Mononuclear cell (primary cell): Measurements from ENCODE around the gene NFIB. TPM values are rescaled to one million over a fixed set of nuclear protein-coding genes. Genes with fewer than 3 reads are reported as not detected.

ENCODE experiments used
- H3K27me3 ChIP-seq: 2 replicates; pipeline ENCODE4 v1.6.0; 2011; ENCODE audit warnings: low read length, control low read depth; ENCODE audit not compliant: insufficient read depth
- H3K4me1 ChIP-seq: 2 replicates; pipeline ENCODE4 v1.5.1; 2011; ENCODE audit warnings: mild to moderate bottlenecking, low read length, control low read depth; ENCODE audit not compliant: insufficient read depth
- H3K4me3 ChIP-seq: 2 replicates; pipeline ENCODE4 v1.5.1; 2011; ENCODE audit warnings: mild to moderate bottlenecking, low read length, moderate library complexity
- H3K9me3 ChIP-seq: 2 replicates; pipeline ENCODE4 v1.5.1; 2011; ENCODE audit warnings: low read depth, mild to moderate bottlenecking, control low read depth, low read length
- total RNA-seq: library from RNA; depleted of rRNA; stranded (reverse); fragments of >200 nt; gene quantifications from one replicate; pipeline ENCODE4 v1.2.3, GENCODE V29; 2012

The NFIB gene
- total RNA-seq, 1 donor: 0.42 TPM

GRCh38 chr9:14180960-14181537 lies 132.9 kb downstream of the NFIB start:
- Histone ChIP-seq H3K4me3 (no peak overlapping the region), H3K27me3 (no peaks in the 10 kb centered on the region), H3K9me3 (no peaks in the 10 kb centered on the region), H3K4me1 (no peaks in the 10 kb centered on the region)

- Histone ChIP-seq H3K4me3 (no peak overlapping the region), H3K27me3 (no peaks in the 10 kb centered on the region), H3K4me1 (no peaks in the 10 kb centered on the region)
Observed at GRCh38 chr9:14180093-14180959, 133.6 kb downstream of the NFIB start.

GRCh38 chr9:14179449-14179848 lies 134.5 kb downstream of the NFIB start:
- Histone ChIP-seq H3K27me3 (no peaks in the 10 kb centered on the region), H3K4me1 (no peaks in the 10 kb centered on the region), H3K9me3 (no peaks in the 10 kb centered on the region), H3K4me3 (no peak overlapping the region)

More at GRCh38 chr9:14180093-14180959, 133.6 kb downstream of the NFIB start:
- no peaks in the 10 kb centered on the region for H3K9me3 ChIP-seq

GRCh38 chr9:14175778-14176177 lies 138.2 kb downstream of the NFIB start:
- H3K4me1 ChIP-seq: no peaks in the 10 kb centered on the region
- no peaks in the 10 kb centered on the region for H3K9me3 ChIP-seq
- no peak overlapping the region for H3K4me3 ChIP-seq
- no peaks in the 10 kb centered on the region for H3K27me3 ChIP-seq

- no peak overlapping the region for H3K4me3 ChIP-seq
- H3K27me3 ChIP-seq: no peaks in the 10 kb centered on the region
- no peaks in the 10 kb centered on the region for H3K9me3 ChIP-seq
- no peaks in the 10 kb centered on the region for H3K4me1 ChIP-seq
Observed at GRCh38 chr9:14173713-14174112, 140.2 kb downstream of the NFIB start.

GRCh38 chr9:14170973-14171596 lies 142.9 kb downstream of the NFIB start:
- H3K9me3 ChIP-seq: no peaks in the 10 kb centered on the region
- no peak overlapping the region for H3K4me3 ChIP-seq
- H3K27me3 ChIP-seq: no peaks in the 10 kb centered on the region
- no peaks in the 10 kb centered on the region for H3K4me1 ChIP-seq

- no peaks in the 10 kb centered on the region for H3K27me3 ChIP-seq
- H3K9me3 ChIP-seq: no peaks in the 10 kb centered on the region
- H3K4me1 ChIP-seq: no peaks in the 10 kb centered on the region
- no peak overlapping the region for H3K4me3 ChIP-seq
Observed at GRCh38 chr9:14170392-14170931, 143.5 kb downstream of the NFIB start.

- H3K9me3 ChIP-seq: no peaks in the 10 kb centered on the region
- H3K4me3 ChIP-seq: no peak overlapping the region
- H3K27me3 ChIP-seq: no peaks in the 10 kb centered on the region
- no peaks in the 10 kb centered on the region for H3K4me1 ChIP-seq
Observed at GRCh38 chr9:14168381-14168780, 145.6 kb downstream of the NFIB start.

GRCh38 chr9:14165376-14166035 lies 148.4 kb downstream of the NFIB start:
- Histone ChIP-seq H3K27me3 (no peaks in the 10 kb centered on the region), H3K4me3 (no peak overlapping the region), H3K4me1 (no peaks in the 10 kb centered on the region), H3K9me3 (no peaks in the 10 kb centered on the region)

- no peaks in the 10 kb centered on the region for H3K4me1 ChIP-seq
- no peak overlapping the region for H3K4me3 ChIP-seq
- H3K27me3 ChIP-seq: no peaks in the 10 kb centered on the region
- no peaks in the 10 kb centered on the region for H3K9me3 ChIP-seq
Observed at GRCh38 chr9:14164908-14165307, 149.0 kb downstream of the NFIB start.

GRCh38 chr9:14159440-14160216 lies 154.3 kb downstream of the NFIB start:
- Histone ChIP-seq H3K9me3 (no peaks in the 10 kb centered on the region), H3K4me1 (no peaks in the 10 kb centered on the region), H3K27me3 (no peaks in the 10 kb centered on the region), H3K4me3 (no peak overlapping the region)

GRCh38 chr9:14158916-14159315 lies 155.0 kb downstream of the NFIB start:
- H3K27me3 ChIP-seq: no peaks in the 10 kb centered on the region

GRCh38 chr9:14158136-14158813 lies 155.7 kb downstream of the NFIB start:
- no peaks in the 10 kb centered on the region for H3K4me1 ChIP-seq
- no peaks in the 10 kb centered on the region for H3K27me3 ChIP-seq
- no peaks in the 10 kb centered on the region for H3K9me3 ChIP-seq
- H3K4me3 ChIP-seq: no peak overlapping the region

More at GRCh38 chr9:14158916-14159315, 155.0 kb downstream of the NFIB start:
- H3K4me1 ChIP-seq: no peaks in the 10 kb centered on the region
- no peaks in the 10 kb centered on the region for H3K9me3 ChIP-seq
- no peak overlapping the region for H3K4me3 ChIP-seq

GRCh38 chr9:14157191-14157590 lies 156.8 kb downstream of the NFIB start:
- Histone ChIP-seq H3K9me3 (no peaks in the 10 kb centered on the region), H3K27me3 (no peaks in the 10 kb centered on the region), H3K4me3 (no peak overlapping the region), H3K4me1 (no peaks in the 10 kb centered on the region)
